RCC 7860 (cell line): ENCODE measurements around the gene SUSD1.

Experiments used
- DNase-seq: peaks from one replicate; pipeline ENCODE4 v3.0.0-alpha.2; 2015; ENCODE audit warnings: low spot score
- FAIRE-seq: peaks from 2 replicates; lab custom pipeline; 2012; peaks lifted over from hg19 to GRCh38; lab: Jason Lieb, UNC

Gene SUSD1

GRCh38 chr9:112072721-112073638, 102.1 kb downstream of the SUSD1 start:
- FAIRE-seq (peak; percentile 52), DNase-seq (peak; percentile 66)

- peak; percentile 48 for FAIRE-seq
- peak; percentile 93 for DNase-seq
Measured at GRCh38 chr9:112069318-112070169, 105.6 kb downstream of the SUSD1 start.

GRCh38 chr9:112065806-112066606, 109.1 kb downstream of the SUSD1 start:
- FAIRE-seq = peak; percentile 92
- DNase-seq = peak; percentile 98

GRCh38 chr9:112064871-112065270, 110.2 kb downstream of the SUSD1 start:
- no peak for FAIRE-seq

GRCh38 chr9:112063586-112063985, 111.5 kb downstream of the SUSD1 start:
- no peak for FAIRE-seq

More at GRCh38 chr9:112064871-112065270, 110.2 kb downstream of the SUSD1 start:
- DNase-seq = no peak

GRCh38 chr9:112063151-112063550, 111.9 kb downstream of the SUSD1 start:
- DNase-seq (no peak), FAIRE-seq (no peak)

More at GRCh38 chr9:112063586-112063985, 111.5 kb downstream of the SUSD1 start:
- no peak for DNase-seq

- FAIRE-seq (peak; percentile 94), DNase-seq (peak; percentile 99)
Measured at GRCh38 chr9:112061152-112061740, 113.9 kb downstream of the SUSD1 start.

- peak; percentile 39 for DNase-seq
- FAIRE-seq = no peak
Measured at GRCh38 chr9:112059966-112060320, 115.2 kb downstream of the SUSD1 start.

- FAIRE-seq = peak; percentile 90
Measured at GRCh38 chr9:112059145-112059965, 115.7 kb downstream of the SUSD1 start.

GRCh38 chr9:112056996-112057395, 118.1 kb downstream of the SUSD1 start:
- no peak for DNase-seq
- no peak for FAIRE-seq

More at GRCh38 chr9:112059145-112059965, 115.7 kb downstream of the SUSD1 start:
- DNase-seq = peak; percentile 95

- no peak for DNase-seq
- no peak for FAIRE-seq
Measured at GRCh38 chr9:112054916-112055315, 120.2 kb downstream of the SUSD1 start.

- FAIRE-seq = peak; percentile 84
- DNase-seq = peak; percentile 83
Measured at GRCh38 chr9:112051812-112052211, 123.3 kb downstream of the SUSD1 start.

- peak; percentile 99 for FAIRE-seq
Measured at GRCh38 chr9:112050544-112051475, 124.3 kb downstream of the SUSD1 start.

GRCh38 chr9:112049811-112050516, 125.1 kb downstream of the SUSD1 start:
- DNase-seq (no peak), FAIRE-seq (no peak)

More at GRCh38 chr9:112050544-112051475, 124.3 kb downstream of the SUSD1 start:
- DNase-seq = peak; percentile 100

GRCh38 chr9:112048924-112049691, 126.0 kb downstream of the SUSD1 start:
- DNase-seq = peak; percentile 49
- FAIRE-seq = peak; percentile 60

- DNase-seq = peak; percentile 58
- no peak for FAIRE-seq
Measured at GRCh38 chr9:112047538-112048066, 127.5 kb downstream of the SUSD1 start.

- FAIRE-seq = peak; percentile 97
Measured at GRCh38 chr9:112046181-112046580, 128.9 kb downstream of the SUSD1 start.

More at GRCh38 chr9:112046181-112046580, 128.9 kb downstream of the SUSD1 start:
- DNase-seq = peak; percentile 87
